NB4 (cell line): ENCODE results near the gene CD200.
"Not testable (repeated sequence)": the region's sequence is repeated elsewhere in the genome, so short reads cannot be mapped to it uniquely, and the experiment has no call there.

ENCODE experiments used
- DNase-seq: peaks from one replicate; pipeline ENCODE4 v3.0.0; 2010; ENCODE audit warnings: low read depth
- H3K4me3 ChIP-seq: one replicate; pipeline ENCODE4 v1.5.1; 2011; ENCODE audit warnings: mild to moderate bottlenecking, low read depth, low read length, moderate library complexity
- CTCF ChIP-seq: IDR thresholded peaks from one replicate; pipeline ENCODE4 v1.5.1; 2012; ENCODE audit warnings: low read depth, low read length
- MAX ChIP-seq: IDR thresholded peaks from 2 replicates; pipeline ENCODE4 v1.6.1; 2011; ENCODE audit warnings: low read depth, low read length
- MYC ChIP-seq: IDR thresholded peaks from 2 replicates; pipeline ENCODE4 v1.6.1; 2011; ENCODE audit warnings: low read depth, low read length
- POLR2A ChIP-seq: IDR thresholded peaks from 2 replicates; pipeline ENCODE4 v1.6.1; 2011; ENCODE audit warnings: mild to moderate bottlenecking; ENCODE audit not compliant: insufficient read length; ENCODE audit errors: extremely low read depth

CD200 gene

GRCh38 chr3:112374333-112374734, 41.4 kb downstream of the CD200 start:
- TF ChIP-seq MAX = no peak
- no peak for TF ChIP-seq MYC
- TF ChIP-seq CTCF = no peak
- TF ChIP-seq POLR2A = no peak
- DNase-seq = peak; percentile 66
- H3K4me3 ChIP-seq = no peak overlapping the region

- DNase-seq = no peak
- no peak overlapping the region for H3K4me3 ChIP-seq
- TF ChIP-seq MYC (no peak), POLR2A (no peak), CTCF (no peak), MAX (no peak)
Observed at GRCh38 chr3:112375117-112375516, 42.2 kb downstream of the CD200 start.

GRCh38 chr3:112376241-112376911, 43.4 kb downstream of the CD200 start:
- DNase-seq = no peak
- no peak overlapping the region for H3K4me3 ChIP-seq
- no peak for TF ChIP-seq CTCF
- TF ChIP-seq MYC = no peak
- TF ChIP-seq MAX = no peak

GRCh38 chr3:112376992-112377391, 44.0 kb downstream of the CD200 start:
- TF ChIP-seq MYC (no peak), CTCF (no peak), POLR2A (no peak), MAX (no peak)
- H3K4me3 ChIP-seq = no peak overlapping the region

GRCh38 chr3:112377568-112378071, 44.7 kb downstream of the CD200 start:
- no peak for TF ChIP-seq POLR2A
- no peak for TF ChIP-seq MAX
- no peak for TF ChIP-seq MYC
- no peak for TF ChIP-seq CTCF
- no peak overlapping the region for H3K4me3 ChIP-seq

More at GRCh38 chr3:112376992-112377391, 44.0 kb downstream of the CD200 start:
- peak; percentile 91 for DNase-seq

GRCh38 chr3:112378347-112378746, 45.4 kb downstream of the CD200 start:
- peak; percentile 24 for DNase-seq
- not testable (repeated sequence) for H3K4me3 ChIP-seq

More at GRCh38 chr3:112377568-112378071, 44.7 kb downstream of the CD200 start:
- peak; percentile 11 for DNase-seq
